DMS53 (cell line): ENCODE data around the gene PKNOX2.

ENCODE experiments used
- DNase-seq: peaks from one replicate; lab custom pipeline; 2025; lab: John Stamatoyannopoulos, UW

PKNOX2 gene

DNA sequence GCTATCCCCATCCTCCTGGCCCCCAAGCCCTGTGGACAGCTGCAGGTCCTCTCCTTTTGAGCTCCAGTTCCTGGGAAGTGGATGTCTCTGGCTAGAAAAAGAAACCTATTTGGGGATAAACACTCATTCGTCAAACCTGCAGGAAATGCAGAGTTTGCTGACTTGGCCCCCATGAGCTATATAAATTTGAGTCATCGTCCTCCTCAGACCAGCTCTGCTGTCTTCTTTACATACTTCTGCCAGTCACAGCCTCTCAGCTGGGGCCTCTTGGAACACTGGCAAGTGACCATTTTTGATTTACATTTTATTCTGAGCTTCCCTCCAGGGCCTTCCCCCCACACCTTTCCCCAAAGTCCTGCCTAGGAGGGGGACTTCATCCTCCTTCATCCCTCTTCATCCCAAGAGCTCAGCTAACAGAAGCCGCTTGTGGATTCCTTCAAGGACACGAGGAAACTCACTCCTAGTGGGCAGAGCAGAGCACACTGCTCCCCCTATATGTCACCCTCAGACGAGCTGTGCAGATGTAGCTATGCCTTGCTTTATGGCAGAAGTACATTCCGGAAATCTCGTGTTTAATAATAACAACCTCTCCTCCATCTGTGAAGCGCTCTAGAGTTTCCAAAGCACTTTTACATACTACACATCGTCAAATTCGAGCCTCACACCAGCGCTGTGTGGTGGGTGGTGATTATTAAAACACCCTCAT is 199.7 kb downstream of the PKNOX2 start:
- no peak for DNase-seq

DNA sequence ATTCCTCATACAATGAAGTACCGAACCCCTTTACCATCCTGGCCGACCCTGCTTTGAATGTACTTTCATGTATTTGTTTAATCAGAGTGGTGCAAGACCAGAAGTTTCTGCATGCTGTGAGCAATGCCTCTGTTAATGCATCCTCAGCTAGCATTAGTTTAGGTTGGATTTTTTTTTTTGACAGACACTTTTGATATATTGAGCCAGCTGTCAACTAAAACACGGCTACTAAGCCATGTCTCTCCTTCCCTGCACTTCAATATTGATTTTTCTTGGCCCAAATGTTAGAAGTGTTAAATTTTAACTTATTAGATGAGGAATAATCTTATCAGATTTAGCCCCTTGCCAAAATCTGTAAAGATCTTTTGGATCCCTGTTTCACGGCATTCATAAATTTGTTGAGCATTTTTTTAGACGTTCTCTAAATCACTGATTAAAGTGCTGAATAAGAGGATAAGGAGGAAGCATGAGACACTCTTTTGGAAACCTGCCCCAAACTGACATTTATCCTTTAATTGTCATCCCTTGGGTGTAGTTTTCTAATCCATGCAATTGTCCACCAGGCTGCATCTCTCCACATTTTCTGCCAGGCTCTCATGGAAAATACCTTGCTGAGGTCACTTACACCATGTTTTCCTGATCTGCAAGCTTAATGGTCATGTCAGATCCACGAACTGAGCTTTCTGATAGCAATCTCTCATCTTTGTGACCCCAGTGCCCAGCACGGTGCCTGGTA is 200.8 kb downstream of the PKNOX2 start:
- no peak for DNase-seq

DNA sequence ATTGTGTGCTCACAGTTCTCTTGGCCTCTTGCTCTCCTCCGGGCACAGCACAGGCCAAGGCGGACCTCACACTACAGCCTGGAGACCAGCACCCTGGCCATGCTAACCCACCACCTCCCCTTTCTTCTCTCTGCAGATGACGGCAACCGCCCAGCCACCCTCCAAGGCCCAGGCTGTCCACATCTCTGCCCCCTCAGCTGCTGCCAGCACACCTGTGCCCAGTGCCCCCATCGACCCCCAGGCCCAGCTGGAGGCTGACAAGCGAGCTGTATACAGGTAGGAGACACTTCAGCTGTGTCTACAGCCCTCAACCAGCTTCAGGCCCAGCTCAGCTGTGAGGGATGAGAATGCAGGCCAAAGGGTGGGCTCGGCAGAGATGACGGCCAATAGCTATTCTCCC is 203.2 kb downstream of the PKNOX2 start:
- no peak for DNase-seq

DNA sequence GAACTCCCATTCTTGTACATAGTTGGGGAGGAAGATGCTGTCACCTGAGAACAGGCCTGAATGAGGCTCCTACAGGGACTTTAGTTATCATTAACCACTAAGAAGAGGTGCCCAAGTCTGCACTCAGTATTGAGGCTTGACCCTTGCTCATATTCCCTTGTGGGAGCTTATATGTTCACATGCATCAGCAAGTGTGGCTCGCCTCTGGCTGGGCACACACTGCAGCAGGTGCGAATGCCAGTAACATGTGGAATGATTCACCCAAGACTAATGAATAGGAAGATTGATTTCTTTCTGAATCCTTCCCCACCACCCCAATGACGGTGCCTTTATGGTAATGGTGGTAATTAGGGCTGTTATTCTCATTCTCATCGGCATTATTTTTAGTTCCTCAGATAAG is 204.2 kb downstream of the PKNOX2 start:
- DNase-seq = no peak

DNA sequence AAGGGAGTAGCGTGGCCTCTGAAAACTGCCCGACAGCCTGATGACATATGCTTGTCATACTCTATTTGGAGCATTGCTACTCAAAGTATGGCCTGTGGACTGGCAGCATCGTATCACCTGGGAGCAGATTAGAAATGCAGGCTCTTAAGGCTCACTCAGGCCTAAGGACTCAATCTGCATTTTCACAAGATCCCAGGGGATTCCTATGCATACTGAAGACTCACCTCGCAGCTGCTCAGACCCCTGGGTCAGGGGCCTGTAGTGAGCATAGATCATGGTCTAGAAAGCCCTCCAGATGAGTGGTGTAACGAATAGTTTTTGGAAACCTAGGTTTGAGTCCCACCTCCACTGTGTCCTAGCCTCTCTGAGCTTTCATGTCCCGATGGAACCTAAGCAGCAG is 205.3 kb downstream of the PKNOX2 start:
- no peak for DNase-seq

DNA sequence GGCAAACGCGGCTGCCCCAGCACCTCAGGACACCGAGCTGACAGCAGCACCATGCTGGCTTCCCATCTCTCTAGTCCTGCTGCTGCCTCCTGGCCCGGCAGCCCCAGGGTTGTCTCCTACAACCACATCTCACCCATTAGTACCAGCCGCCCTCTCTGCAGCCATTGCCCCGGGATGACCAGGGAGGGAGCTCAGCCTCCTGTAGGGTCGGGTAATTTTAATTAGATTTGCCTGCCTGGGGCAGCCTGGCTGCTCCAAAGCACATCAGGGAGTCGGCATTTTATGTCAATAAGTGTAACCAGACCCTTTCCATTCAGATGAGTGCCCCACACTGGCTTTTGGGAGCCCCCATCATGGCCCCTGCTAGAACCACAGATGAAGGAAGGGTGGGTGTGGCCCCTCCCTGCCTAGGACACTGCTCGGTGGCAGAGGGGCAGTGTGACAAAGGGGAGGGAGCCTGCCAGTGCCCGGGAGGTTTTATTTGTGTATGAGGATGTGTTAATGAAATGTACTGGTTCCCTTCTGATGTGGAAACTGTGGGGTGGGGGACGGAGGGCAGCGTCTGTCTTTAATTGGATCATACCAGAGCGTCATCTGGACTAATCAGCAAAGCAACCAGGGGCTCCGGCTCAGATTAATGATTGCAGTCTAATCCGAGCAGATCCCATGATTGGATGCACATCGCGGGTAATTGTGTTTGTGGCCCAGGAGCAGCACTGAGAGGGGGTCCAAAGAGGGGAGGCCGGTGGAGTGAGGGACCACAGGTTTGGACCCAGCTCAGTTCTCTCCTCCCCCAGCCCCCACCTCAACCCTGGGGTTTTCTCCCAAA is 206.2 kb downstream of the PKNOX2 start:
- no peak for DNase-seq

DNA sequence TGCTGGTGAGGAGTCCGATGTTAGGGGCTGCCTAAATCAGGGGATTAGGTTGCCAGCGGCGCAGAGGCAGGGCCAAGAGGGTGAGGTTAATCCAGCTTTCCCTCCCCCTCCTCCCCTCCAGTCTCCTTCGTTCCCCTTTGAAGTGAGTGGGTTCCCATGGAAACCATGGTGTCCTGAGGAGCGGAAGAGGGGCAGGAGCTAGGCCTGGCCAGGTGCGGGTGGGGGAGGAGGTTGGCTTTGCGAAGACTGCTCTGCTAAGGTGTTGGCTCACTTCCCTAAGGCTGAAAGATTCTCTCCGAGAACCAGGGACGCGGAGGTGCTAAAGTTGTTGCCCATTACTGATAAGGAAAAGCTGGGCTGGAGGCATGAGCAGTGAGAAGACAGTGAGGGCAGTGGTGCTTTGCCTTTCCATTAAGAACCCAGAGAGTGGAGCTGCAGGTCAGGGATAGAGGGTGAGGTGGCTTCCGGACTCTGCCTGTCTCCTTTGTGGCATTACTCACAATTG is 206.9 kb downstream of the PKNOX2 start:
- DNase-seq = peak; percentile 48

DNA sequence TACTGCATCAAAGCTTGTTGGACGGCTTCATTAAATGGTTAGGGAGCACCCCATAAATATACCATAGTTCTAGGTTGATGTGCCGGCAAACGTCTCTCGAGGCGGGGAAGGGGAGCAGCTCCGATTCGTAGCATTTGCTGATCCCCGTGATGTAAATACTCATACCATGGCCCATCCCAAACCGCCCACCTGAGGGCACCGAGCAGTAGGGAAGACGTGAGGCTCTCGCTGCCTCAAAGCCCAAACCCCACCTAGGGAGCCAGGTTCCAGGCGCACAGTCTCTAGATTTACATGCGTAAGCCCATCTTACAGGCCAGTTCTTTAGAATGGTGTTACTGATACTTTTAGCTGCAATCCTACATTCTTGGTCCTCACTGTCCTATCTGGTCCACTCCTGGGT is 207.5 kb downstream of the PKNOX2 start:
- no peak for DNase-seq

DNA sequence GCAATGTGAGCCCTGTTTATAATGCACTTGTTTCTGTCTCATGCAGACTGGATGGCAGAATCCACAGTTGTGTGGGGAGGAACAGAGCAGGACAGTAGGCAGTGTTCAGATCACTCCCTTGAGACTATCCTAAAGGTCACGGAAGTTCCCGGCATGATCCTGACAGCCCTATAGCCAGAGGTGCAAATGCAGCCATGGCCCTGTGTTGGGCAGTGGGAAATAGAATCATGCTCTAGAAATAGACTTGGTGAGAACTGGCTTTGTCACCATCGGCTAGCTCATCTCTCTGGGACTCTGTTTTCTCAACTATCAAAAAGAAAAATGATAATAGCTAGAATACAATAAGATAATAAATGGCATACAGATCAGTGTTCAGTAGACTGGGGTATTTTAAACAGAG is 208.4 kb downstream of the PKNOX2 start:
- DNase-seq = no peak

DNA sequence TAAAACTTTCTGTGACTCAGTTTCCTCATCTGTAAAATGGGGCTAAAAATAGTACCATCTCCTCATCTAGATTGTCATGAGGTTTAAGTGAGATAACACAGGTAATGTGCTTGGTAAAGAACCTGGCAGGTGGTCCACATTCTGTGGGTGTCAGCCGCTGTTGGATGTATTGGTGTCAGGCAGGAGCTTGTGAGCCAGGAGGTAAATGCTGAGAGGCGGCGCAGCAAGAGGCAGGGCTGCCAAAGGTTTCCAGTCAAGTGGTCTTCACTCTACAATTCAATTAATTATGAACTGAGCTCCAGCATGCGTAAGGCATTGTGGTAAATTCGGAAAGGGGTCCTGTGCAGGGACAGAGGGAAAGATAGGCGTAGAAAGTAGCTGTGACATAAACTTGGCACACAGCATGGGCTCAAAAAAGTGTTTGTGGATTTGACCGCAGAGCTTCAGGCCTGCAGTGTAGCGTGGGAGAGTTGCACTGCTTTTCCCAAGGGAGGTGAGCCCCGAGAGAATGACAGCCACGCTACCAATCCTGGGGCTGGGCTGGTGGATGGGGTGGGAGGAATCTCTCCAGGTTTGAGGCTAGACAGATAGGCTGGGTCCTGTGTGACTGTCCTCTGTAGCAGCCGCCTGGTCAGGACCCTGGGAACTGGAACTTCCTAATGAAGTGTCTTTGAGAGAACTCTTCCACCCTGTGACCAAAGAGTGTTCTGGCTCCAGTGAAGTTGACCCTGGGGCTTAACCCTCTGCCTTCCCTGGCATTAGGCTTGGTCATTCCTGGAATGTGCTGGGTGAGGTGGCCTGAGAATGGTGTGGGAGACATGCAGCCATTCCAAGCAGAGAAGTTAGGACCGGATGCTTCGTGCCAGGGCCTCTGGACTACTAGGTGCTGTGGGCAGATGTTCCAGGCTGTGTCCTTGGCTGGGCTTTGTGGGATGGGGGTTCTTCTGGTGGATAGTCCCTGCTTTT is 209.2 kb downstream of the PKNOX2 start:
- no peak for DNase-seq

DNA sequence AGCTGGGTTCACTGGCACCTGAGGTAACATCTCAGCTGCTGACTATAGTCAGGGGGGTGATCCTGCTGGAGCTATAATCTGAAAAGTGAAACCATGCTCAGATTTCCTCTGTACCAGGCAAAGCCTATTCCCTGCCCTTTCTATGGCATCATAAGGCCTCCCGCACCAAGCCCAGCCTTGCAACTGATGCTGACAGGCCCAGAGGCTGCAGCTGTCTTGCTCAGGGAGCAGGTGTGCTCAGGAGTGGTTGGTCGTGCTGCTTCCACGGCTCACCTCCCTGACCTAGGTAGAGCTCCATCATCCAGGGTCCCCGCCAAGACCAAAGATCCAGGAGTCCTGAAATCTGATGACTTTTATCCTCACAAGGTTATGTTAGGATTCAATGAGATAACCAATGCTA is 209.8 kb downstream of the PKNOX2 start:
- no peak for DNase-seq

DNA sequence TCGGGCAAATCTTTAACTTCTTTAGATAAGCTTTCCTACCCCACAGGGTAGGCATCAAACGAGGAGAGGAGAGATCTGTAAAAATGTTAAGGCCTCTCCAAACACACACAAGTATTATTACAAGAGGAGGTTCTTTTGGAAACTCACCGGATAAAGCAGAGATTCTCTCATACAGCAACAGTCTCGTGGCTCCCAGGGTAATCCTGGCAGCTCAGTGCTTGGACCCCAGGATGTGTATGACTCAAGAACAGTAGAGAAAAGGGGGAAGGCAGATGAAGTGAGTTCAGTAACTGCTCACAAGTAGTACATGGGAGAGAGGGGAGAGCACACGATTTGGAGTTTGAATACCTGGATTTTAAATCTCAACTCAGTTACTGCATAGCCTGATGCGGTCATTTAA is 210.6 kb downstream of the PKNOX2 start:
- DNase-seq = no peak

DNA sequence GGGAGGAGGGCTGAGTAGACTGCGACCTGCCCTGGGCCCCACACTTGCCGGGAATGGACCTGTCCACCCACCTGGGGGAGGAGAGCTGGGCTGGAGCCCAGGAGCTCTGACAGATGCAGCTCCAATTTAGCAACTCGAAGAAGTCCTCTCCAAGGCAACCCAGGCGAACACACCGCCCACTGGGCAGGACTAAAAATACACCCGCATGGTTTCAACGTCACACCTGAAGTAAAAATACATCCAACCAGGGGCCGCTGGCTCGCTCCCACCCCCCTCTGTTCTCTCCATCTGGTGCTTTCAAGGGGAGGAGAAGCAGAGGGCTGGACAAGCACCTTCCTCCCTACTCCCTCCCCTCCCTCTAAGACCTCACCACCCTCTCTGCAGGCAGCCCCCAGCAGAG is 211.6 kb downstream of the PKNOX2 start:
- DNase-seq = no peak

DNA sequence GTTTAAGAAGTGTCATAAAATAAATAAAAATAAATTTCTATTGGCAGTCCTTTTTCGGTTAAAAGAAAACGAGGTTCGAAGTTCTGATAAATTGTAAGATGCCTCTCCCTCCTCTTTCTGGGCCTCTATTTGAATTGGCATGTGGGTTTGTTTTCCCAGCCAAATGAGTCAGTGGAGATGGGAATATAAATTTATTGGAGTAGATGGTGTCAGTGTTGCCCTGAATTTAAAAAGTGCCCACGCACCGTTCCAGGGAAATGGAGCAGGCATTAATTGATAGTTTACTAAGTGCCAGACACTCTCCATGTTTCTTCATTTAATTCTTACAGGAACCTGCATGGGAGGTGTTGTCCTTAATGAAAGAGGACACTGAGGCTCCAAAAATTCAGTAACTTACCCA is 212.3 kb downstream of the PKNOX2 start:
- DNase-seq = no peak

DNA sequence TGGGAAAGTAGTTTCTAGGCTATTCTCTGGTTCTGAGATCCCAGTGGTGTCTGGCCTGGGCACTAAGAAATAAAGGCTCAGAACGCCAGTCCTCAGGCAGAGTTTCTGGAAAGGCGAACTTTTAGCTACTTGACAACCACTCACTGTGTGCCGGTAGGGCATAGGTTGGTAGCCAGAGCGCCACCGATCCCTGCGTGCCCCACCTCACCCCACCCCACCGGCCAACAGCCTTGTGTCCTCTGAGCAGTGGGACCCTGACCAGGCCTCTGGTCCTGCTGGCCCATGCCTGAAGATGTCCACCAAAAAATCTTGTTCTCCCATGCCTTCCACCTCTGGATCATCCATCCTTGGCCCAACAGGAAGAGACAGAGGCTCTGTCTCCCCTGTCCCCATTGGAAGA is 213.5 kb downstream of the PKNOX2 start:
- no peak for DNase-seq

DNA sequence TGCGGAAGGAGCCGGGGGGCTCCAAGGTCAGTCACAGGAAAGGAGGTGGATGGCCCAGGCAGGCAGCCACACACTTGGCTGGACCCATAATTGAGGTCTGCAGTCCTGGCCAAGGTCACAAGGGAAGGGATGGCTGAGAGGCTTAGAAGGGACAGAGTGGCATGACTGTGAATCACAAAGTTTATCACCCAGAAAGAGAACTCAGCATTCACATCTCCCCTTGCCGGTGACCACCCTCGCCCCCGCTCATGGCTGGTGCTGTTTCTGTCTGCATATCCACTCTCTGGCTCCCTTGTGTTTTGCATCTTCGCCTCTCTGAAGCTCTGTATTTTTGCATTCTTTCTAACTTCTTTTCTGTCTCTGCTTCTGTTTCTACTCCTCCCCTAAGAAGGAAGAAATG is 214.0 kb downstream of the PKNOX2 start:
- no peak for DNase-seq

DNA sequence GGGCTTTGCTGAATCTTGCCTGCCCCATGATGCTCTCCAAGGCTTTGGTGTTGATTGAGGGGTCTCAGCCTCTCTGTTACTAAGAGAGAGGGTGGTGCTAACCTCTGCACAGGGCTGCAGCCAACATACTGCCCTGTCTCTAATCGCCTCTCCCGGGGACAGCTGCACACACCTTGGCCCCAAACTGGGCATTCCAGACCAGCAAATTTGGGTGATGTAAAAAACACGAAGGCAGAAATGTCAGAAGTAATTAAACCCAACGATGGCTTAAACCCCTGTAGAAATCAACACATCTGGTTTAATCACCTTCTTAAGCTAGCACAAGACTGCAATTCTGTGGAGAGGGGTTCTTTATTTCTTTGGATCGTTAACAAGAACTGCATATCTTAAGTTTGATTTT is 215.0 kb downstream of the PKNOX2 start:
- no peak for DNase-seq

DNA sequence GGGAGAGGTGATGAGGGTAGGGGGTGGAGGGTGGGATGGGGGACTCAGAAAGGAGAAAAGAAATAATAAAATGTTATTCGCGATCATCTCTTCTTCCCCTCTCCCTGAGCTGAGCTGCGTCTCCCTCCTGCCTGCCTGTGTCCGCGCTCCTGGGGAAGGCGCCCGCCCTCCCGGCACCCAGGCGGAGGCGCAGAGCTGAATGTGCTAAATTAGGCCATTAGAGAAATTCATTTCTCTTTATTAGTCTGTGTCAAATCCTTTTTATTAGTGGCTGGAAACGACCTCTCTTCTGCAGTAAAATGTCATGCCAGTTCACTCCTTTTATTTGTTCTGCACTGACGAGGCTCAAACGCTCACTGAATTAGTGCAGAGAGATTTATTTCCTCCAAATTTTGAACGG is 215.4 kb downstream of the PKNOX2 start:
- no peak for DNase-seq

DNA sequence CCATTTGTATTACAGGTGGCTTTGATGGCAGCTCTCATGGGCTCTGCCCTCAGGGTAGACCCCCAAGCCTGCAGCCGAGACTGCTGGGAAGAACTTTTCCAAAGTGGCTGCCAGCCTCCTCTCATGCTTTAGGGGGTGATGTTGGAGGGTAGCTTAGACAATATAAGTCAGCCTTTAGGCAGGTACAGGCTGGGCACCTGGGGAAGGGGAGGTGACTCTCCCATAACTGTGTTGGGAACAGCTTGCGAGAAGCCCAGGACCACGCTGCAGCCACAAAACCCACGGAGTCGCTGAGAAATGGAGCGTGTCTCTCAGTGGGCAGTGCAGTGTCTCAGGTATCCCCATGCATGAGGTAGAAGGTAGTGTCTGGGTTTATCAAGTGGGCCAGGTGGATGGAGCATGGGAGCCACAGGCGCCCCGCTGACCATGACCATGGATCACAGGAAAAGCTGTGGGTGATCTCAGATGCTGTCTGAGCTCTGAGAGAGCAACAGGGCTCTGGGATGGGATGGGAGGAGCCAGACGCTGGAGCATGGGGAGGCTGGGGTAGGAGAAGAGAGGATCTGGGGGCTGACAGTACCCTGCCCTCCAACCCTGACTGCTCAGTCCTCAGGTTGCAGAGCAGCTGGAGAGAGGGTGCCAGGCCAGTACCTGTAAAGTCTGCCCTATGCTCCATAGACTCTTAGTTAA is 216.3 kb downstream of the PKNOX2 start:
- no peak for DNase-seq

DNA sequence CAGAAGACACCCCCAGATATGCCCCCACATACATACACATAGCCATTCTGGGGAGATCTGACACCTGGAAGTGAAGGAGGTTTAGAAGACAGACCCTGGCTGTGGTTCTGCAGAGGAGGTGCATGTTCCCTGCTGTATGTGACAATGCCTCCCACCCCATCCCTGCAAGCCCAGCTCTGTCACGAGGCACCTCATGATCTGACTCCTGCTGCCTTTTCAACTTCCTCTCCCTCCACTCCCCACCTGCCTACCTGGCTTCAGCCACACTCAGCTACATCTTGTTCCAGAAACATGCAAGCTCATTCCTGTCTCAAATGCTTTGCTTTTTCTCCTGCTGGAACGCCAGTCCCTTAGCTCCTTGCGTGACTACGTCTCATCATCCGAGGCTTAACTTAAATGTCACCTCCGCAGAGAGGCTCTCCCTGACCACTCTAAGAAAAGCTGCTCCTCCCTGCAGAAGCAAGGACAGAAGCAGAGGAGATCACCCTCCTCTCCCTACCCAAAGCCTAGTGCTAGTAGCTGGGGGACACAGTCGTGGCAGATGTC is 217.0 kb downstream of the PKNOX2 start:
- no peak for DNase-seq

DNA sequence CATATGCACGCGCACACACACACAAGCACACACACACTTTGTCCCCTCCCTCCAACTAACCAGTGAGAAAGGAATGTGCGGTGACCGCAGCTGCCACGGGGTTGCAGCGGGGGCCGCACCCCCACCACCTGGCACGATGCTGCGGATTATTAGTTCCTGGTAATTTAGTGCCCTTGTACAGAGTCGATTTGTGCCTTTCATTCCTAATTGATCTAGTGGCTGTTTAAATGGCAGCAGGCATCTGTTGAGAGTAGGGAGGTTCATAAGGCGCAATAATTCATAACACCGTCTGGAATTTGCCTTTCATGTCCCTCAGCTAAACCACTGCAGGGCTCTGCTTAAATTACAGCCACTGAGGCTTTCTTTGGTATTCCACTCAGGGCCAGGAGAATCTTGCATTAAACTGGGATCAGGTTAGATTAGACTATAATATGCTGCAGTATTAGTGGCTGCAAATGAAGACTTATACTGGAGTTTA is 217.8 kb downstream of the PKNOX2 start:
- DNase-seq = no peak
